PFSK-1 (cell line): ENCODE measurements around the gene IAH1.

Source experiments
- POLR2AphosphoS5 ChIP-seq: IDR thresholded peaks from 2 replicates; pipeline ENCODE4 v1.6.1; 2012; ENCODE audit warnings: low read depth, mild to moderate bottlenecking, control low read depth, low read length, moderate library complexity
- REST ChIP-seq, 2 experiments: IDR thresholded peaks; 2 replicates each; pipeline versions ENCODE4 v1.6.1 to v1.8.0; 2011 to 2012; ENCODE audit warnings: low read depth in 2 of 2, low read length in 2 of 2, control low read depth in 1 of 2, inconsistent platforms in 1 of 2, mild to moderate bottlenecking in 1 of 2, moderate library complexity in 1 of 2; ENCODE audit not compliant: insufficient read depth in 1 of 2
- TAF1 ChIP-seq: IDR thresholded peaks from 2 replicates; pipeline ENCODE4 v1.6.1; 2012; ENCODE audit warnings: low read length, control low read depth, borderline replicate concordance; ENCODE audit not compliant: insufficient read depth

GRCh38 chr2:9478526-9478925, 4.2 kb downstream of the IAH1 start:
- TF ChIP-seq POLR2AphosphoS5 (no peak), TAF1 (no peak), REST (IDR thresholded peaks at IDR 0.05; ENCODE audit: insufficient read depth in 1 of 2, low read depth in 2 of 2, low read length in 2 of 2) (no peak)
